Cerebellar nuclear complex (tissue), 1 donor: ENCODE data around the gene ZDHHC14.

ENCODE experiments used
- DNase-seq, 2 experiments: peaks; one replicate each; lab custom pipeline; 2025; lab: John Stamatoyannopoulos, UW

The ZDHHC14 gene

GRCh38 chr6:157518397-157519250 is 137.6 kb downstream of the ZDHHC14 start:
- DNase-seq = no peak

GRCh38 chr6:157519255-157520116 is 138.5 kb downstream of the ZDHHC14 start:
- DNase-seq = no peak

- DNase-seq = no peak
Measured at GRCh38 chr6:157520117-157520406, 139.1 kb downstream of the ZDHHC14 start.

GRCh38 chr6:157520596-157521361 is 139.8 kb downstream of the ZDHHC14 start:
- DNase-seq = no peak

GRCh38 chr6:157521362-157522335 is 140.7 kb downstream of the ZDHHC14 start:
- DNase-seq = no peak

GRCh38 chr6:157522472-157522871 is 141.5 kb downstream of the ZDHHC14 start:
- no peak for DNase-seq

GRCh38 chr6:157524735-157525134 is 143.7 kb downstream of the ZDHHC14 start:
- DNase-seq = no peak

GRCh38 chr6:157525292-157525889 is 144.4 kb downstream of the ZDHHC14 start:
- no peak for DNase-seq

- no peak for DNase-seq
Measured at GRCh38 chr6:157525918-157526425, 145.0 kb downstream of the ZDHHC14 start.

GRCh38 chr6:157527471-157527907 is 146.5 kb downstream of the ZDHHC14 start:
- no peak for DNase-seq

- no peak for DNase-seq
Measured at GRCh38 chr6:157528931-157529653, 148.1 kb downstream of the ZDHHC14 start.

- no peak for DNase-seq
Measured at GRCh38 chr6:157529654-157530039, 148.7 kb downstream of the ZDHHC14 start.

- DNase-seq = no peak
Measured at GRCh38 chr6:157530126-157530525, 149.1 kb downstream of the ZDHHC14 start.

GRCh38 chr6:157530724-157531168 is 149.8 kb downstream of the ZDHHC14 start:
- DNase-seq = no peak

- DNase-seq = no peak
Measured at GRCh38 chr6:157531169-157531985, 150.4 kb downstream of the ZDHHC14 start.

- no peak for DNase-seq
Measured at GRCh38 chr6:157531986-157532365, 151.0 kb downstream of the ZDHHC14 start.

GRCh38 chr6:157533048-157533871 is 152.3 kb downstream of the ZDHHC14 start:
- peak; percentile 47 to 76 for DNase-seq
